ENCODE results near the gene DAB1. TPM values are rescaled to one million over a fixed set of nuclear protein-coding genes. Genes with fewer than 3 reads are reported as not detected.

DAB1 gene
- total RNA-seq, 4 donors from 2014 or later = under 0.01 to 5.9 (median 0.61) TPM

- no peaks in the 10 kb centered on the region for H3K36me3 ChIP-seq
- DNase-seq = no peak
- no peaks in the 10 kb centered on the region for H3K9me3 ChIP-seq
- no peaks in the 10 kb centered on the region for H3K4me1 ChIP-seq
- no peaks in the 10 kb centered on the region for H3K27me3 ChIP-seq
- H3K27ac ChIP-seq = no peak overlapping the region
- intact Hi-C loops (cut with DNase I; ENCODE audit: low total_unique reads) = no loop called here
- TF ChIP-seq POLR2A (IDR thresholded peaks at IDR 0.05) (no peak), CTCF (IDR thresholded peaks at IDR 0.05) (no peak)
- no peak overlapping the region for H3K4me3 ChIP-seq
Observed at GRCh38 chr1:57327336-57327735, 96.5 kb downstream of the DAB1 start.

- TF ChIP-seq CTCF (IDR thresholded peaks at IDR 0.05) = no peak
- TF ChIP-seq POLR2A (IDR thresholded peaks at IDR 0.05) = no peak
- no peak for DNase-seq
- Histone ChIP-seq H3K27me3 (no peaks in the 10 kb centered on the region), H3K4me3 (no peak overlapping the region), H3K36me3 (no peaks in the 10 kb centered on the region), H3K9me3 (no peaks in the 10 kb centered on the region), H3K4me1 (no peaks in the 10 kb centered on the region), H3K27ac (no peak overlapping the region)
- intact Hi-C loops (cut with DNase I; ENCODE audit: low total_unique reads) = no loop called here
Observed at GRCh38 chr1:57325536-57325935, 98.3 kb downstream of the DAB1 start.

DNA sequence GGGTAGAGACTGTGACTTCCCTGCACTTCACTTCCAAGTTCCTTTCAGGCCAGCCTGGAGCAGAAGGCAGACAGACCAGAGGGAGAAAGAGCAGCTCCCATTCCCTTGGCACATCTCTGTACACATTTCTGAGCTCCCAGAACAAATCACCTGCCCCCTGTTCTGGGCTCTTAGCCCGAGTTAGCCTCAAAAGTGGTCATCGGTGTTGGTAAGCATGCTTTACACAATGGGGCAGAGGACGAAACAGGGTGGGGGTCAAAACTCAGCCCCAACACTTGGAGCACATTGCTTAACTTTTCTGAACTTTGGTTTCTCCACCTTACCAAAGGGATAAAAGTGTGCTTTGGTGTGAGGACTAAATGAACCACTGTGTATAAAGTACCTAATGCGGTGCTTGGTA, 98.7 kb downstream of the DAB1 start:
- Histone ChIP-seq H3K36me3 (no peaks in the 10 kb centered on the region), H3K9me3 (no peaks in the 10 kb centered on the region), H3K4me1 (no peaks in the 10 kb centered on the region), H3K4me3 (no peak overlapping the region), H3K27ac (no peak overlapping the region), H3K27me3 (no peaks in the 10 kb centered on the region)
- TF ChIP-seq POLR2A (IDR thresholded peaks at IDR 0.05) (no peak), CTCF (IDR thresholded peaks at IDR 0.05) (no peak)
- intact Hi-C loops (cut with DNase I; ENCODE audit: low total_unique reads) = no loop called here
- no peak for DNase-seq

DNA sequence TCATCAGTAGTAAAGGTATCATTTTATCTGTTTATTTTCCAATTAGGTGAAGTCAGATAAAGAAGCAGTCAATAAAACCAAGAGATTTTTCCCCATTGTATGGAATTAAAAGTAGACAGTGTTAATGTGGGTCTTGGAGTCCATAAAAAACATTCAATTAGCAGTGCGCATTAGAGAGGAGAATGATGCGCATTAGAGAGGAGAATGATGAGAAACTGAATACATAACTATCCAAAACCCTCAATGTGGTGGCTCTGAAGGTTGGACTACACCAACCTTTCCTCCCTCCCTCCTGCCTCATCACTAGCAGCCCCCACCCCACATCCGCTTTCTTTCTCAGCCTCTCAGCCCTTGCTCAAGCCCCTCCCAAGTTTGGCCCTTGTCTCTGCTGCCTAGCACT, 99.5 kb downstream of the DAB1 start:
- TF ChIP-seq POLR2A (IDR thresholded peaks at IDR 0.05) (no peak), CTCF (IDR thresholded peaks at IDR 0.05) (no peak)
- Histone ChIP-seq H3K9me3 (no peaks in the 10 kb centered on the region), H3K27ac (no peak overlapping the region), H3K4me3 (no peak overlapping the region), H3K4me1 (no peaks in the 10 kb centered on the region), H3K27me3 (no peaks in the 10 kb centered on the region), H3K36me3 (no peaks in the 10 kb centered on the region)
- DNase-seq = no peak
- intact Hi-C loops (cut with DNase I; ENCODE audit: low total_unique reads) = no loop called here

GRCh38 chr1:57321776-57322175, 102.1 kb downstream of the DAB1 start:
- Histone ChIP-seq H3K36me3 (no peaks in the 10 kb centered on the region), H3K4me3 (no peak overlapping the region), H3K4me1 (no peaks in the 10 kb centered on the region), H3K27ac (no peak overlapping the region), H3K27me3 (no peaks in the 10 kb centered on the region), H3K9me3 (no peaks in the 10 kb centered on the region)
- TF ChIP-seq CTCF (IDR thresholded peaks at IDR 0.05) (no peak), POLR2A (IDR thresholded peaks at IDR 0.05) (no peak)
- intact Hi-C loops (cut with DNase I; ENCODE audit: low total_unique reads) = no loop called here
- DNase-seq = no peak
